GM10248 (cell line): ENCODE results near the gene AOC2.
"Not testable (repeated sequence)": the region's sequence is repeated elsewhere in the genome, so short reads cannot be mapped to it uniquely, and the experiment has no call there.

Experiments
- CTCF ChIA-PET: fragments of 300-600 bp; sonication (Branson Sonifier 250); formaldehyde crosslinking; extraction: SDS; loops from one replicate; lab custom pipeline; 2021; ENCODE audit warnings: antibody characterized with exemption; lab: Yijun Ruan, JAX
- POLR2A ChIA-PET: fragments of 350-650 bp; sonication (Branson Sonifier 250); formaldehyde crosslinking; extraction: SDS; loops from one replicate; lab custom pipeline; 2020; ENCODE audit warnings: antibody characterized with exemption; lab: Yijun Ruan, JAX
- DNase-seq: peaks from one replicate; pipeline ENCODE4 v3.0.0; 2012; ENCODE audit errors: extremely low spot score
- CTCF ChIP-seq: IDR thresholded peaks from 2 replicates; pipeline ENCODE4 v1.5.1; 2012; ENCODE audit warnings: mild to moderate bottlenecking, low read depth; ENCODE audit errors: extremely low read depth, missing control alignments, control extremely low read depth

Gene AOC2

GRCh38 chr17:42852351-42852750 is 8.0 kb downstream of the AOC2 start:
- POLR2A ChIA-PET: no interaction called here

GRCh38 chr17:42853004-42853403 is 8.6 kb downstream of the AOC2 start:
- TF ChIP-seq CTCF: no peak
- POLR2A ChIA-PET: no interaction called here
- DNase-seq: no peak
- CTCF ChIA-PET: interaction anchor here (0.8 kb wide), 2 partner anchors 8 to 10 kb away, joined by 3 to 4 read pairs; no protein-coding TSS in a partner anchor

More at GRCh38 chr17:42852351-42852750, 8.0 kb downstream of the AOC2 start:
- DNase-seq: no peak
- TF ChIP-seq CTCF: no peak
- CTCF ChIA-PET: interaction anchor here (0.8 to 1.1 kb wide), 2 partner anchors 9 to 16 kb away, joined by 3 read pairs; no protein-coding TSS in a partner anchor

GRCh38 chr17:42853597-42853967 is 9.2 kb downstream of the AOC2 start:
- DNase-seq: no peak
- CTCF ChIA-PET: interaction anchor here (0.8 kb wide), 1 partner anchor 10 kb away, joined by 4 read pairs; no protein-coding TSS in a partner anchor
- no peak for TF ChIP-seq CTCF
- POLR2A ChIA-PET: no interaction called here

- DNase-seq: no peak
- CTCF ChIA-PET: no interaction called here
- TF ChIP-seq CTCF: no peak
- POLR2A ChIA-PET: no interaction called here
Observed at GRCh38 chr17:42853968-42854790, 9.8 kb downstream of the AOC2 start.

- CTCF ChIA-PET: no interaction called here
- TF ChIP-seq CTCF: no peak
- POLR2A ChIA-PET: interaction anchor here (0.7 kb wide), 1 partner anchor 484 kb away, joined by 3 read pairs; no protein-coding TSS in a partner anchor
- DNase-seq: no peak
Observed at GRCh38 chr17:42855048-42855596, 10.7 kb downstream of the AOC2 start.

- POLR2A ChIA-PET, DNase-seq: not testable (repeated sequence)
- CTCF ChIA-PET: interaction anchor here (1.4 kb wide), 1 partner anchor 13 kb away, joined by 4 read pairs; no protein-coding TSS in a partner anchor
Observed at GRCh38 chr17:42856093-42856492, 11.7 kb downstream of the AOC2 start.

- not testable (repeated sequence) for DNase-seq
Observed at GRCh38 chr17:42856516-42856915, 12.1 kb downstream of the AOC2 start.

More at GRCh38 chr17:42856516-42856915, 12.1 kb downstream of the AOC2 start:
- POLR2A ChIA-PET: not testable (repeated sequence)
- CTCF ChIA-PET: interaction anchor here (1.4 kb wide), 1 partner anchor 14 kb away, joined by 4 read pairs; no protein-coding TSS in a partner anchor
